Loucy (cell line): ENCODE measurements around the gene EPHA8.

Experiments used
- H2AFZ ChIP-seq: fragments of 200-600 bp; sonication (generic); 2 replicates; pipeline ENCODE4 v1.6.0; 2016; ENCODE audit warnings: antibody characterized with exemption, mild to moderate bottlenecking, low read length, moderate library complexity
- H3F3A ChIP-seq: fragments of 200-600 bp; 2 replicates; pipeline ENCODE4 v1.6.0; 2016; ENCODE audit warnings: antibody characterized with exemption, low read depth, mild to moderate bottlenecking
- H3K27me3 ChIP-seq: fragments of 200-600 bp; sonication (generic); 2 replicates; pipeline ENCODE4 v1.6.1; 2014; ENCODE audit warnings: low read length, mild to moderate bottlenecking; ENCODE audit not compliant: insufficient read depth, poor library complexity, severe bottlenecking
- H3K36me3 ChIP-seq: fragments of 200-600 bp; sonication (generic); 2 replicates; pipeline ENCODE4 v1.6.1; 2016; ENCODE audit warnings: low read length; ENCODE audit not compliant: insufficient read depth
- H3K4me1 ChIP-seq: fragments of 200-600 bp; sonication (generic); 2 replicates; pipeline ENCODE4 v1.5.1; 2014; ENCODE audit warnings: low read length, mild to moderate bottlenecking; ENCODE audit not compliant: insufficient read depth, poor library complexity, severe bottlenecking
- H3K4me2 ChIP-seq: fragments of 200-600 bp; sonication (generic); 2 replicates; pipeline ENCODE4 v1.6.0; 2014; ENCODE audit warnings: antibody characterized with exemption, low read length, low read depth, mild to moderate bottlenecking; ENCODE audit not compliant: poor library complexity, severe bottlenecking
- H3K4me3 ChIP-seq: fragments of 200-600 bp; sonication (generic); 2 replicates; pipeline ENCODE4 v1.5.1; 2014; ENCODE audit warnings: low read length, mild to moderate bottlenecking, mixed read lengths; ENCODE audit not compliant: poor library complexity, severe bottlenecking
- H3K79me2 ChIP-seq: fragments of 200-600 bp; sonication (generic); 2 replicates; pipeline ENCODE4 v1.6.1; 2014; ENCODE audit warnings: low read length; ENCODE audit not compliant: insufficient read depth
- H3K9ac ChIP-seq: fragments of 200-600 bp; sonication (generic); 2 replicates; pipeline ENCODE4 v1.6.0; 2014; ENCODE audit warnings: mild to moderate bottlenecking, low read depth, low read length, moderate library complexity; ENCODE audit not compliant: poor library complexity, severe bottlenecking
- H3K9me2 ChIP-seq: fragments of 200-600 bp; sonication (generic); replicated peaks from 2 replicates; pipeline ENCODE4 v1.6.1; 2016; ENCODE audit warnings: low read depth, low read length, mixed read lengths
- H3K9me3 ChIP-seq: fragments of 200-600 bp; sonication (generic); 2 replicates; pipeline ENCODE4 v1.6.1; 2014; ENCODE audit warnings: mild to moderate bottlenecking, antibody characterized with exemption, low read length, low read depth; ENCODE audit not compliant: insufficient read depth
- H4K20me1 ChIP-seq: fragments of 200-600 bp; sonication (generic); 2 replicates; pipeline ENCODE4 v1.6.0; 2014; ENCODE audit warnings: antibody characterized with exemption, low read length, mild to moderate bottlenecking; ENCODE audit not compliant: insufficient read depth, poor library complexity, severe bottlenecking
- EZH2phosphoT487 ChIP-seq: fragments of 200-600 bp; IDR thresholded peaks from 2 replicates; pipeline ENCODE4 v1.6.1; 2018; ENCODE audit warnings: antibody characterized with exemption, mild to moderate bottlenecking, moderate library complexity, borderline replicate concordance
- TF ChIP-seq, protein P1 (sequence below): fragments of 200-600 bp; sonication (generic); conservative IDR thresholded peaks from 2 replicates; pipeline ENCODE4 v1.5.1; 2014; ENCODE audit warnings: mild to moderate bottlenecking, antibody characterized with exemption, low read length

EPHA8 gene

DNA sequence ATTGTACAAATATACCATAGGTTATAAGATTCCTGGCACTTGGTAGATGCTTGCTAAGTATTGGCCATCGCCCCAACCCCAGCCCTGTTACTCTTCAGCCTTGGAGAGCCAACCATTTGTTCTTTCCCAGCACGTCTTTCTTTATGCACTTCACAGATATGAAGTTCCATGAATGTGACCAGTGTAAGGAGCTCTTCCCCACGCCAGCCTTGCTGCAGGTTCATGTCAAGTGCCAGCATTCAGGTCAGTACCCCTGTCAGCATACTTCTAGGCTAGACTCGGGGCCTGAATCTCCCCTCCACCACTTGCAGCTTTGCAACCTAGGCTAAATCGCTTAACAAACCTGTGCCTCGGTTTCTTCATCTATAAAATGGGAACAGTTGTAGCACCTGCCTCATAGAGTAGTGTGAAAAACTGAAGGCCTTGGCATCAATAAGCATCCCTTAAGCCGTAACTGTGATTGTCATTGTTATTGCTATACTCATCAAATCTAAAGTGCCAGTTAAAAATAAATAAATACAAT, 41.0 kb upstream of the EPHA8 start:
- Histone ChIP-seq H3K9me2 (no peaks in the 10 kb centered on the region), H3K4me2 (no peak overlapping the region), H3K27me3 (no peaks in the 10 kb centered on the region), H3K4me1 (no peaks in the 10 kb centered on the region), H3K79me2 (no peaks in the 10 kb centered on the region), H3K9me3 (no peaks in the 10 kb centered on the region), H4K20me1 (no peaks in the 10 kb centered on the region), H3K9ac (no peak overlapping the region), H3F3A (no peaks in the 10 kb centered on the region), H3K36me3 (peaks cover 87% of the 10 kb centered on the region; the same call in 1 of the 2 replicates), H3K4me3 (no peak overlapping the region), H2AFZ (no peak overlapping the region)
- no peak for TF ChIP-seq EZH2phosphoT487
- TF ChIP-seq, protein P1, sequence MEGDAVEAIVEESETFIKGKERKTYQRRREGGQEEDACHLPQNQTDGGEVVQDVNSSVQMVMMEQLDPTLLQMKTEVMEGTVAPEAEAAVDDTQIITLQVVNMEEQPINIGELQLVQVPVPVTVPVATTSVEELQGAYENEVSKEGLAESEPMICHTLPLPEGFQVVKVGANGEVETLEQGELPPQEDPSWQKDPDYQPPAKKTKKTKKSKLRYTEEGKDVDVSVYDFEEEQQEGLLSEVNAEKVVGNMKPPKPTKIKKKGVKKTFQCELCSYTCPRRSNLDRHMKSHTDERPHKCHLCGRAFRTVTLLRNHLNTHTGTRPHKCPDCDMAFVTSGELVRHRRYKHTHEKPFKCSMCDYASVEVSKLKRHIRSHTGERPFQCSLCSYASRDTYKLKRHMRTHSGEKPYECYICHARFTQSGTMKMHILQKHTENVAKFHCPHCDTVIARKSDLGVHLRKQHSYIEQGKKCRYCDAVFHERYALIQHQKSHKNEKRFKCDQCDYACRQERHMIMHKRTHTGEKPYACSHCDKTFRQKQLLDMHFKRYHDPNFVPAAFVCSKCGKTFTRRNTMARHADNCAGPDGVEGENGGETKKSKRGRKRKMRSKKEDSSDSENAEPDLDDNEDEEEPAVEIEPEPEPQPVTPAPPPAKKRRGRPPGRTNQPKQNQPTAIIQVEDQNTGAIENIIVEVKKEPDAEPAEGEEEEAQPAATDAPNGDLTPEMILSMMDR: no peak

DNA sequence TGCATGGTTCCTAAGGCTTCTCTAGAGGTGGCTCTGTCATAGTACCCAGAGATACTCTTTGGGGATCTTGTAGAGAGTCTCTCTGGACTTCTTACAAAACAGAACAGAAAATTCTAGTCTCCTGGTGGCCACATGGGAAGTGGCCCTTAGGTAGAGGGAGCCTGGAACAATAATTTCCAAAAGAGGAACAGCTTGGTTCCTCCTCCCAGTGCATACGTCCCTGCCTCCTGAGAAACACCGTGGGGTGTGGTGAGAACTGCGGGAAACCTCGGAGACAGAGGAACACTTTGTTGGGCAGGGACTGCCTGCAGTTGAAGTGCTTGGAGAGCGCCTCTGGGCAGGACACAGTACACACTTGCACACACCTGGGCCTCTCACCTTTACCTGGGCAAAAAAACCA, 38.8 kb upstream of the EPHA8 start:
- H3K27me3 ChIP-seq: no peaks in the 10 kb centered on the region
- no peaks in the 10 kb centered on the region for H3K79me2 ChIP-seq
- H3K9me3 ChIP-seq: no peaks in the 10 kb centered on the region
- H3K9me2 ChIP-seq: no peaks in the 10 kb centered on the region
- H3K4me1 ChIP-seq: no peaks in the 10 kb centered on the region
- no peak overlapping the region for H3K4me3 ChIP-seq
- H4K20me1 ChIP-seq: no peaks in the 10 kb centered on the region
- H3K4me2 ChIP-seq: no peak overlapping the region
- H2AFZ ChIP-seq: no peak overlapping the region
- H3K36me3 ChIP-seq: peaks cover 65% of the 10 kb centered on the region; the same call in 1 of the 2 replicates
- no peak overlapping the region for H3K9ac ChIP-seq
- H3F3A ChIP-seq: no peaks in the 10 kb centered on the region
- no peak for TF ChIP-seq EZH2phosphoT487
- TF ChIP-seq, protein P1: no peak

DNA sequence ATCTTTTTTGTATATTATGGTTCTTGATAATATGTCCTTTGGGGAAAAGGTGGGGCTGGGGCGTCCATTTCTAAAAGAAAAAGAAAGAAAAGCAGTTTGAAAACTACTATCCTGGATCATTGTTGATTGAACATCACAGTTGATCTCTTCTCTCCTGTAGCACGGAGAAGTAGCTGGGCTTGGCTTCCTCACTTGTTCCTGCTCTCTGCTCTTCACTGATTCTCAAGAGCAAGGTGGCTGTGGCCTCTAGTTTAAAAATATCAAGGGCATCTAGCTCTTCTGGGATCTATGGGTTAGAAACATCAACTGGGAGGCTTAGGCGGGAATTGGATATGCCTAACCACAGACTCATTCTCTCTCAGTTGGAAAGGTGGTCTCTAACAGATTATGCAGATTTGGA, 38.1 kb upstream of the EPHA8 start:
- no peak overlapping the region for H3K9ac ChIP-seq
- H3K79me2 ChIP-seq: no peaks in the 10 kb centered on the region
- no peaks in the 10 kb centered on the region for H3K4me1 ChIP-seq
- H4K20me1 ChIP-seq: no peaks in the 10 kb centered on the region
- H3F3A ChIP-seq: no peaks in the 10 kb centered on the region
- H3K4me3 ChIP-seq: no peak overlapping the region
- TF ChIP-seq EZH2phosphoT487: no peak
- TF ChIP-seq, protein P1: no peak
- H3K9me3 ChIP-seq: no peaks in the 10 kb centered on the region
- no peaks in the 10 kb centered on the region for H3K9me2 ChIP-seq
- H3K36me3 ChIP-seq: peaks cover 58% of the 10 kb centered on the region; the same call in 1 of the 2 replicates
- H3K4me2 ChIP-seq: no peak overlapping the region
- no peaks in the 10 kb centered on the region for H3K27me3 ChIP-seq
- no peak overlapping the region for H2AFZ ChIP-seq
